ENCODE data around the gene RHBDF2. TPM values are rescaled to one million over a fixed set of nuclear protein-coding genes. Genes with fewer than 3 reads are reported as not detected.

Gene RHBDF2
- total RNA-seq, 2 donors from 2014 or later, result 156 to 234 TPM

DNA sequence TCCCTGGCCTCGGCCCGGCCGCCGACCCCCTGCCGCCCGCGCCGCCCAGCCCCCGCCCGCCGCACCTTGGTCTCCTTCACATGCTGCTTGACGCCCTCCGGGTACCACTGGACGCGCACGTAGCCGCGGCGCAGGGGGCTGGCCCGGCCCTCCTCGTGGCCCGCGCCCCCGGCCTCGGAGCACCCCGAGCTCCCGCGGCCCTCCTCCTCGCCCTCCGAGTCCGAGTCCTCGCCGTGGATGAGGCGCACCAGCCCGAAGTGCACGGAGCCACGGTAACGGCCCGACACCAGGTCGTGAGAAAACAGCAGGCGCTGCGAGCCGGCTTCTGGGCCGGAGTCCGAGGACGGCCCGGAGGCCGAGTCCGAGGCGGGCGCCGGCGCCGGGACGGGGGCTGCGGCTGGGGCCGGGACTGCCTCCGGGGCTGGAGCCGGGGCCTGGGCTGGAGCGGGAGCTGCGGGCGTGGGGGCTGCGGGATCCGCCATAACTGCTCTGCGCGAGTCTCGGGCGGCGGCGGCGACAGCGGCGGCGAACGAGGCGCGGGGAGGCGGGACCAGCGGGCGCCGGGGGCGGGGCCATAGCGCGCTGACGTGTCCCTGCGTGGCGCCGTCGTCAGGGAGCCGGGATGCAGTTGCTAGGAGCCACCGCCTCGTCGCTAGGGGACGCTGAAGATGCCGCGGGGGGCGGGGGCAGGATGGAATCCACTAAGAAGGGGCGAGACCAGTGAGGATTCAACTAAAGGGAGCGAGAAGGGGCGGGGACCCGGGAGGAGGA, 48.4 kb downstream of the RHBDF2 start, which contains the start of gene UBE2O:
UBE2O (minus strand) TSS at position 493 of the 771 bp plus-strand sequence; CDS start at position 482, 11 bp downstream.
- Mint-ChIP-seq H3K4me1 (ENCODE audit: low read depth in 2 of 2) (peaks cover 36 to 38% of the 10 kb centered on the region in 2 donors), H3K27me3 (no peaks in the 10 kb centered on the region), H3K9me3 (no peaks in the 10 kb centered on the region), H3K27ac (peak within 1 kb of the TSS; percentile 7 to 46), H3K36me3 (no peaks in the 10 kb centered on the region), H3K4me3 (peak within 1 kb of the TSS; percentile 88)
- peak; percentile 96 to 98 for ATAC-seq
- peak; percentile 93 for DNase-seq (ENCODE audit: low spot score)

DNA sequence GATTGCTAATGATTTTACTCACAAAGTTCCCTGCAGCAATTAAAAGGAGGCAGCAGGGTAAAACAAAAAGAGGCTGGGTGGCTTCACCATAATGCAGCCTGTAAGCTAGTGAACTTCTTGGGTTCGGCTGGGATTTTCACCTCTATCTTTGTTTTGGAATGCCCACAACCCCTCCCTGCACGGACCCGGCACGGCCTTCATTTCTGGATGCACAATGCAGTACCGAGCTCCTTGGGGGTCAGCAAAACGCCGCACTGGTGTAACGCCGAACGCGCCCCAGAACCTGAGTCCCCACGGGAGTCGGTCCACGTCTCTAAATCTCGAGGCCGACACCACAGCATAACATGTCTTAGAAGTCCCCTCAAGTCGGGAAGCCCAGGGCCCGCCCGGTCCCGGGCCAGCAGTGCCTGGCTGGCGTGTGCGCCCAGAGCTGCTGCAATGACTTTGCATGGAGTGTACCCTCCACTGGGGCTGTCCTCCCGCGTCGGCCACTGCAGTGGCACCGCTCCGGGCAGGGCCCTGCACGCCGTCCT, 49.0 kb downstream of the RHBDF2 start:
- peaks cover 42 to 44% of the 10 kb centered on the region in 2 donors for H3K4me1 Mint-ChIP-seq (ENCODE audit: low read depth in 2 of 2)
- no peaks in the 10 kb centered on the region for H3K36me3 Mint-ChIP-seq
- H3K4me3 Mint-ChIP-seq, result peak overlapping the region; percentile 88
- no peaks in the 10 kb centered on the region for H3K27me3 Mint-ChIP-seq
- H3K27ac Mint-ChIP-seq, result no peak overlapping the region
- DNase-seq (ENCODE audit: low spot score), result no peak
- H3K9me3 Mint-ChIP-seq, result no peaks in the 10 kb centered on the region
- ATAC-seq, result peak; percentile 50 to 53

DNA sequence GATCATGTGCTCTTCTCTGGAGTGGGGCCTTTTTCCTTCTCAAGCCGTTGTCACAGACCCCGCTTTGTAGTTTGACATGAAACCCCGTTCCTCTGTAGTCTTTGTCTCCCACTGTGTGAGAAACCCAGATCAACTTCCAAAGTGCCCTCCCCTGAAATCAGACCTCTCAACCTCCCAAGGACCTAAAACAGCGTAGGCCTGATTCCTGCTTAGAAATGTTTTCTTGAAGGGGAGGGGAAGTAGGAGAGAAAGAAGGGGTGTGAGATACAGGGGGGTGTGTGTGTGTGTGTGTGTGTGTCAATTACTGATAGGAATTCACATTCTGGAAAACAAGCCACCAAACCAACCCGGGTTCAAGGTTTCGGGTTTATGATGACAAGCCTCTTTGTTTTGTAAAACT, 49.7 kb downstream of the RHBDF2 start:
- no peak for DNase-seq (ENCODE audit: low spot score)
- H3K27me3 Mint-ChIP-seq, result no peaks in the 10 kb centered on the region
- no peaks in the 10 kb centered on the region for H3K36me3 Mint-ChIP-seq
- H3K4me1 Mint-ChIP-seq (ENCODE audit: low read depth in 2 of 2), result peaks cover 47 to 51% of the 10 kb centered on the region in 2 donors
- H3K9me3 Mint-ChIP-seq, result no peaks in the 10 kb centered on the region
- no peak overlapping the region for H3K27ac Mint-ChIP-seq
- H3K4me3 Mint-ChIP-seq, result peak overlapping the region; percentile 88
- no peak for ATAC-seq

- no peak for ATAC-seq
- Mint-ChIP-seq H3K27me3 (no peaks in the 10 kb centered on the region), H3K27ac (no peak overlapping the region)
Measured at GRCh38 chr17:76449126-76449525, 52.1 kb downstream of the RHBDF2 start.

DNA sequence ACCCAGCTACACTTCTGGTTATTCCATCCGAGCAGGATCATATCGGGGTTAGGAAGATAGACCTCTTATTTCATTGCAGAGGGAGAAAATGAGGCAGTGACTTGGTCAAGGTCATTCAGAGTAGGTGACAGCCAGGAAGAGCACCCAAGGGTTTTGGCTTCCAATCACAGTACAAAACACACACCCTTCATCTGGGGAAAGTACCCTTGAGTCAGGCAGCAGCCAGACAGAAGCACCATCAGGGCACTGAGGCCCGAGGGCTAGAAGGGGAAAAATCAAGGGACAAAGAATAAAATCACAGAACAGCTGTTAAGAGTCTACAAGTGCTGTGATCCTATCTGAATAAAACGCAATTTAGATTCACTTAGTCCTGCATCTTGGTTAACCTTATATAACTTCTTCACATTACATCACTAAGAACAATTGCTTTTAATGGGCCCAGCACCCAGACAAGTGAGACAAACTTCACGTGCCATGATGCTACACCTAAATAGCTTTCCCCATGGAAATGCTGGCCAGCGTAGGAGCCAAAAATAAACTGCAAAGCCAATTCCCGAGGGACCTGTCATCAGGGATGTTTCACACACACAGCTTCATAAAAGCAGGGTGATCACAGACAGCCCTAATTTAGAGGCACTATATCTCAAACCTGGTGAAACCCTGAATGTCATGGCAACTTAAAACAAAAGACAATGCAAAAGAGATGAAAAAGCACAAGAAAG, 53.1 kb downstream of the RHBDF2 start:
- Mint-ChIP-seq H3K4me1 (ENCODE audit: low read depth in 2 of 2) (peaks cover 67 to 80% of the 10 kb centered on the region in 2 donors), H3K4me3 (no peak overlapping the region)
- ATAC-seq, result peak in 1 of 2 donors; percentile 48

More at GRCh38 chr17:76449126-76449525, 52.1 kb downstream of the RHBDF2 start:
- Mint-ChIP-seq H3K36me3 (no peaks in the 10 kb centered on the region), H3K9me3 (no peaks in the 10 kb centered on the region), H3K4me1 (ENCODE audit: low read depth in 2 of 2) (peaks cover 65 to 75% of the 10 kb centered on the region in 2 donors), H3K4me3 (no peak overlapping the region)
- no peak for DNase-seq (ENCODE audit: low spot score)

GRCh38 chr17:76446449-76447231, 54.6 kb downstream of the RHBDF2 start:
- H3K36me3 Mint-ChIP-seq, result no peaks in the 10 kb centered on the region
- peaks cover 76 to 86% of the 10 kb centered on the region in 2 donors for H3K4me1 Mint-ChIP-seq (ENCODE audit: low read depth in 2 of 2)
- peak overlapping the region in 1 of 2 donors; percentile 55 for H3K27ac Mint-ChIP-seq
- peak overlapping the region; percentile 41 for H3K4me3 Mint-ChIP-seq
- H3K9me3 Mint-ChIP-seq, result no peaks in the 10 kb centered on the region
- no peak for DNase-seq (ENCODE audit: low spot score)
- ATAC-seq, result no peak
- H3K27me3 Mint-ChIP-seq, result no peaks in the 10 kb centered on the region

More for the DNA sequence above, 53.1 kb downstream of the RHBDF2 start:
- Mint-ChIP-seq H3K27ac (peak overlapping the region; percentile 37 to 55), H3K9me3 (no peaks in the 10 kb centered on the region), H3K36me3 (no peaks in the 10 kb centered on the region), H3K27me3 (no peaks in the 10 kb centered on the region)
- no peak for DNase-seq (ENCODE audit: low spot score)

DNA sequence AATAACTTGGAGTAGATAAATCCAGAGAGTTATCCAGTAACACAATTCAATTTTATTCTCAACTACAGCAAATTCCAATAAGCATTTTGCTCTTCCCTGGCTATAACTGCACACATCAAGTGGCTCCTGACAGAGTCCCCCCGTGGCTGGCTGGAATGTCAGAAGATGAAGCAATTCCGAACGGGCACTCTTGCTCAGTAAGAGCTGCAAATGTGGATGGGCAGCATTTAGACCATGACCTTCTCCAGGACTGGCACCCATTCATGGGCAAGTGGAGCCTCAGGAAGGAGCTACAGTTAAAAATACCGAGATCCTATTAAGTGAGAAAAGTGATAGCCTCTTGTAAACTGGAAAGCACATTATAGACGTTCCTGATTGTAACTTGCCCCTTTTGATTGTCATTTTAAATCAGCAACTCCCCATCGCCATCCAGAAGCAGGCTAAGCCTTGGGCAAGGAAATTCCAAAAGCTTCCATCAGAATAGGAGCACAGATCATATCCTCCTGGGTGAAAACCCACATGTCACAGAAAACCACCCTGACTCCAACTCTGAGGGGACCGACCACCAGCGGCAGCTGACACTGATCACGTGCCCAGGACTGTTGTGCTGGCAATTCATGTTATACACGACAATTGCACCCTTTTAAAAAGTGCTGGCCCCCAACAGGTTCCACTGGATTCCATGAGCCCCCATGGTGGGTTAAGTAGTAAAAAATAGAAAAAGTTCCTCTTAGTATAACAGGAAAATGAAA, 55.4 kb downstream of the RHBDF2 start:
- Mint-ChIP-seq H3K4me1 (ENCODE audit: low read depth in 2 of 2) (peaks cover 75 to 87% of the 10 kb centered on the region in 2 donors), H3K4me3 (peak overlapping the region; percentile 41), H3K27ac (peak overlapping the region in 1 of 2 donors; percentile 55), H3K36me3 (no peaks in the 10 kb centered on the region), H3K27me3 (no peaks in the 10 kb centered on the region), H3K9me3 (no peaks in the 10 kb centered on the region)
- no peak for DNase-seq (ENCODE audit: low spot score)
- ATAC-seq, result no peak

- Mint-ChIP-seq H3K4me3 (peak overlapping the region; percentile 11), H3K9me3 (no peaks in the 10 kb centered on the region), H3K27me3 (no peaks in the 10 kb centered on the region), H3K36me3 (no peaks in the 10 kb centered on the region), H3K4me1 (ENCODE audit: low read depth in 2 of 2) (peaks cover 72 to 89% of the 10 kb centered on the region in 2 donors), H3K27ac (peak overlapping the region; percentile 74 to 83)
- DNase-seq (ENCODE audit: low spot score), result no peak
- peak; percentile 66 to 76 for ATAC-seq
Measured at GRCh38 chr17:76444518-76445311, 56.5 kb downstream of the RHBDF2 start.

GRCh38 chr17:76442341-76443338, 58.6 kb downstream of the RHBDF2 start:
- Mint-ChIP-seq H3K27ac (peak overlapping the region; percentile 74 to 83), H3K4me1 (ENCODE audit: low read depth in 2 of 2) (peaks cover 64 to 89% of the 10 kb centered on the region in 2 donors), H3K36me3 (no peaks in the 10 kb centered on the region), H3K4me3 (peak overlapping the region; percentile 49), H3K27me3 (no peaks in the 10 kb centered on the region), H3K9me3 (no peaks in the 10 kb centered on the region)
- peak; percentile 63 to 77 for ATAC-seq
- no peak for DNase-seq (ENCODE audit: low spot score)

DNA sequence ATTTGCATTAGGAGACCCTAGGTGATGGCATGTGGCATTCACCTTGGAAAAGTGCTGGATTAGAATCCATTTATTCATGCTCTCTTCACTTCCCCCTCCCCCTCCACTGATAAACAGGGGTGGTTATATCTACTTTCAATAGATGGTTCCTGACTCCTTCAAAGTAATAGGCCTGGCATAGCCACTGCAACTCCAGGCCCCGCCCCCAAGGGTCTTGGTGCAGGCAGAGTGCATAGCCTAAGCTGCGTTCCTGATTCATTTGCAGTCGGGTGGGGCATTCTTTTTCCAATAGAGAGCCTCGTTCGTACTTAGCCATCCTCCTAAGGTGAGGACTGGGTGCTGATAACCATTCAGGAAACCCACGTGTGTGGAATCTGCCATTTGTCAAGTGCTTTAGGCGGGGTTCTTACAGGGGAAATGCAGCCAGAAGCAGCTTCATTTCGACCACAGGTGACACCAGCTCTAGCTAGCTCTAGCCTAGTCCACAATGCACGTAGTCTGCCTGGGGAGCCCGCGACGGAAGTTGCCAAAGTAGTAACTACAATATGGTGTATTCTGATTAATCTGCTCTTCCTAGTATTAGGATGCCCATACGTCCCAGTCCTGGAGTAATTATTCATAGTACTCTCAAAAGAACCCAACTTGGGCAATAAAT, 59.4 kb downstream of the RHBDF2 start:
- H3K4me1 Mint-ChIP-seq (ENCODE audit: low read depth in 2 of 2), result peaks cover 57 to 80% of the 10 kb centered on the region in 2 donors
- H3K4me3 Mint-ChIP-seq, result peak overlapping the region; percentile 49
- H3K27ac Mint-ChIP-seq, result peak overlapping the region; percentile 74 to 83
- ATAC-seq, result peak; percentile 45 to 58
- no peaks in the 10 kb centered on the region for H3K27me3 Mint-ChIP-seq
- DNase-seq (ENCODE audit: low spot score), result no peak
- no peaks in the 10 kb centered on the region for H3K36me3 Mint-ChIP-seq
- H3K9me3 Mint-ChIP-seq, result no peaks in the 10 kb centered on the region
